Stimulated activated CD8-positive, alpha-beta memory T cell treated with anti-CD3 and anti-CD28 coated beads, Interleukin-15, amount 100 ng/mL, for 48 hours (primary cell): Measurements from ENCODE around the gene MEIS2.

Source experiments
- DNase-seq, 2 donors: peaks; one replicate each; pipeline ENCODE4 v3.0.0-alpha.2; 2020; ENCODE audit warnings: low read depth in 2 of 2

Gene MEIS2

GRCh38 chr15:37100109-37100965 lies at the start of gene MEIS2:
TSS of gene MEIS2 (minus strand) at chr15:37100549. CDS start at chr15:37099466, 1,083 bp downstream.
- no peak for DNase-seq

- DNase-seq, result no peak
These were observed 48.8 kb upstream of the MEIS2 start for GRCh38 chr15:37149146-37149545.

GRCh38 chr15:37148714-37149113 lies 48.4 kb upstream of the MEIS2 start:
- no peak for DNase-seq

- no peak for DNase-seq
These were observed 43.0 kb upstream of the MEIS2 start for GRCh38 chr15:37143351-37143750.

GRCh38 chr15:37142371-37142770 lies 42.0 kb upstream of the MEIS2 start:
- no peak for DNase-seq

GRCh38 chr15:37140531-37141058 lies 40.2 kb upstream of the MEIS2 start:
- DNase-seq, result no peak

- no peak for DNase-seq
These were observed 38.4 kb upstream of the MEIS2 start for GRCh38 chr15:37138591-37139215.

- no peak for DNase-seq
These were observed 36.9 kb upstream of the MEIS2 start for GRCh38 chr15:37137221-37137620.

GRCh38 chr15:37136666-37137065 lies 36.3 kb upstream of the MEIS2 start:
- no peak for DNase-seq

- DNase-seq, result no peak
These were observed 34.9 kb upstream of the MEIS2 start for GRCh38 chr15:37135225-37135624.

- DNase-seq, result no peak
These were observed 34.4 kb upstream of the MEIS2 start for GRCh38 chr15:37134699-37135131.

- DNase-seq, result no peak
These were observed 33.9 kb upstream of the MEIS2 start for GRCh38 chr15:37134244-37134643.

GRCh38 chr15:37133602-37134001 lies 33.3 kb upstream of the MEIS2 start:
- DNase-seq, result no peak

- no peak for DNase-seq
These were observed 32.6 kb upstream of the MEIS2 start for GRCh38 chr15:37132826-37133417.

- DNase-seq, result no peak
These were observed 31.3 kb upstream of the MEIS2 start for GRCh38 chr15:37131621-37132020.

GRCh38 chr15:37130356-37130755 lies 30.0 kb upstream of the MEIS2 start:
- no peak for DNase-seq

GRCh38 chr15:37125143-37125542 lies 24.8 kb upstream of the MEIS2 start:
- no peak for DNase-seq

GRCh38 chr15:37124331-37124730 lies 24.0 kb upstream of the MEIS2 start:
- DNase-seq, result no peak

GRCh38 chr15:37122703-37123102 lies 22.4 kb upstream of the MEIS2 start:
- no peak for DNase-seq

- DNase-seq, result no peak
These were observed 21.1 kb upstream of the MEIS2 start for GRCh38 chr15:37121492-37121891.

GRCh38 chr15:37117030-37117429 lies 16.7 kb upstream of the MEIS2 start:
- no peak for DNase-seq

GRCh38 chr15:37115538-37115937 lies 15.2 kb upstream of the MEIS2 start:
- DNase-seq, result no peak
